Vagina (tissue), 2 donors: Measurements from ENCODE around the gene RCOR1.

Experiments used
- CTCF ChIP-seq, 3 experiments: fragments of 450-650 bp in 2 of 3; fragments of 200-600 bp in 1 of 3; sonication (generic) in 1 of 3; IDR thresholded peaks; one replicate each; pipeline ENCODE4 v1.5.1; 2017 to 2019; ENCODE audit warnings: antibody characterized with exemption in 3 of 3, mild to moderate bottlenecking in 2 of 3, moderate library complexity in 2 of 3
- POLR2A ChIP-seq, 2 donors: fragments of 450-650 bp; IDR thresholded peaks; one replicate each; pipeline ENCODE4 v1.6.1; 2017; ENCODE audit warnings: antibody characterized with exemption in 2 of 2, mild to moderate bottlenecking in 2 of 2, moderate library complexity in 2 of 2

GRCh38 chr14:102652194-102652593 is 59.7 kb downstream of the RCOR1 start:
- no peak for TF ChIP-seq POLR2A (IDR thresholded peaks at IDR 0.05)
- no peak for TF ChIP-seq CTCF (IDR thresholded peaks at IDR 0.05)
